ENCODE measurements around the gene SYNE4. TPM values are rescaled to one million over a fixed set of nuclear protein-coding genes. Genes with fewer than 3 reads are reported as not detected.
"Not testable (repeated sequence)": the region's sequence is repeated elsewhere in the genome, so short reads cannot be mapped to it uniquely, and the experiment has no call there.

The SYNE4 gene
- total and polyA plus RNA-seq, 4 experiments from 2014 or later: 0.25 to 5.0 (median 4.8) TPM; not detected in 1

GRCh38 chr19:36047835-36048234 lies 39.2 kb upstream of the SYNE4 start:
- POLR2A ChIA-PET (ENCODE audit: partially characterized antibody): no interaction called here
- no peaks in the 10 kb centered on the region for H3K27me3 ChIP-seq (ENCODE audit: insufficient read depth, low read length)
- H3K9me3 ChIP-seq (ENCODE audit: control insufficient read depth in 1 of 2, low read length in 2 of 2): no peaks in the 10 kb centered on the region
- no peak overlapping the region for H3K4me3 ChIP-seq (ENCODE audit: low read length in 2 of 2)
- H3K36me3 ChIP-seq (ENCODE audit: insufficient read depth, low read length): peaks cover 4% of the 10 kb centered on the region
- H3K27me3 Mint-ChIP-seq: no peaks in the 10 kb centered on the region
- peaks cover 4 to 18% (median 11%) of the 10 kb centered on the region in 4 donors for H3K4me1 Mint-ChIP-seq
- H3K27ac Mint-ChIP-seq: no peak overlapping the region
- no peaks in the 10 kb centered on the region for H3K4me1 ChIP-seq (ENCODE audit: insufficient read depth, low read length)
- H3K4me3 Mint-ChIP-seq: no peak overlapping the region
- no peak overlapping the region for H3K27ac ChIP-seq (ENCODE audit: low read depth, low read length)
- no peak for DNase-seq
- intact Hi-C loops (cut with micrococcal nuclease): no loop called here
- CTCF ChIA-PET (ENCODE audit: partially characterized antibody): no interaction called here
- H3K9me3 Mint-ChIP-seq: no peaks in the 10 kb centered on the region
- H3K36me3 Mint-ChIP-seq: peaks cover 3 to 14% of the 10 kb centered on the region in 2 donors

GRCh38 chr19:36046443-36047050 lies 37.9 kb upstream of the SYNE4 start:
- Histone ChIP-seq H3K36me3 (ENCODE audit: insufficient read depth, low read length) (peaks cover 4% of the 10 kb centered on the region), H3K4me3 (ENCODE audit: low read length in 2 of 2) (no peak overlapping the region), H3K4me1 (ENCODE audit: insufficient read depth, low read length) (no peaks in the 10 kb centered on the region), H3K27ac (ENCODE audit: low read depth, low read length) (no peak overlapping the region), H3K27me3 (ENCODE audit: insufficient read depth, low read length) (no peaks in the 10 kb centered on the region), H3K9me3 (ENCODE audit: control insufficient read depth in 1 of 2, low read length in 2 of 2) (no peaks in the 10 kb centered on the region)
- H3K27ac Mint-ChIP-seq: no peak overlapping the region
- CTCF ChIA-PET (ENCODE audit: partially characterized antibody): no interaction called here
- peaks cover 5 to 13% (median 11%) of the 10 kb centered on the region in 4 donors for H3K4me1 Mint-ChIP-seq
- POLR2A ChIA-PET (ENCODE audit: partially characterized antibody): no interaction called here
- intact Hi-C loops (cut with micrococcal nuclease): no loop called here
- no peaks in the 10 kb centered on the region for H3K27me3 Mint-ChIP-seq
- DNase-seq: no peak
- H3K9me3 Mint-ChIP-seq: no peaks in the 10 kb centered on the region
- no peak overlapping the region for H3K4me3 Mint-ChIP-seq
- H3K36me3 Mint-ChIP-seq: peaks cover 3 to 14% of the 10 kb centered on the region in 2 donors

GRCh38 chr19:36043952-36044351 lies 35.3 kb upstream of the SYNE4 start:
- no peaks in the 10 kb centered on the region for H3K4me1 ChIP-seq (ENCODE audit: insufficient read depth, low read length)
- H3K36me3 ChIP-seq (ENCODE audit: insufficient read depth, low read length): no peaks in the 10 kb centered on the region
- Mint-ChIP-seq H3K4me3 (no peak overlapping the region), H3K27me3 (no peaks in the 10 kb centered on the region), H3K9me3 (no peaks in the 10 kb centered on the region), H3K4me1 (peaks cover 0 to 9% (median 5%) of the 10 kb centered on the region in 4 donors), H3K36me3 (peaks cover 10 to 18% of the 10 kb centered on the region in 2 donors), H3K27ac (peak overlapping the region in 1 of 7 donors; percentile 65)
- no peak overlapping the region for H3K27ac ChIP-seq (ENCODE audit: low read depth, low read length)
- CTCF ChIA-PET (ENCODE audit: partially characterized antibody): no interaction called here
- POLR2A ChIA-PET (ENCODE audit: partially characterized antibody): interaction anchor here (1.4 kb wide), 1 partner anchor 10 kb away, joined by 5 read pairs; no protein-coding TSS in a partner anchor
- H3K9me3 ChIP-seq (ENCODE audit: control insufficient read depth in 1 of 2, low read length in 2 of 2): no peaks in the 10 kb centered on the region
- no peak overlapping the region for H3K4me3 ChIP-seq (ENCODE audit: low read length in 2 of 2)
- no peak for DNase-seq
- H3K27me3 ChIP-seq (ENCODE audit: insufficient read depth, low read length): no peaks in the 10 kb centered on the region
- intact Hi-C loops (cut with micrococcal nuclease): no loop called here

GRCh38 chr19:36041831-36042230 lies 33.2 kb upstream of the SYNE4 start:
- Histone ChIP-seq H3K9me3 (ENCODE audit: control insufficient read depth in 1 of 2, low read length in 2 of 2) (no peaks in the 10 kb centered on the region), H3K4me1 (ENCODE audit: insufficient read depth, low read length) (peaks cover 8% of the 10 kb centered on the region), H3K27me3 (ENCODE audit: insufficient read depth, low read length) (no peaks in the 10 kb centered on the region), H3K36me3 (ENCODE audit: insufficient read depth, low read length) (no peaks in the 10 kb centered on the region), H3K4me3 (ENCODE audit: low read length in 2 of 2) (no peak overlapping the region), H3K27ac (ENCODE audit: low read depth, low read length) (no peak overlapping the region)
- no peak overlapping the region for H3K4me3 Mint-ChIP-seq
- no peak overlapping the region for H3K27ac Mint-ChIP-seq
- ChIA-PET CTCF (ENCODE audit: partially characterized antibody) (no interaction called here), POLR2A (ENCODE audit: partially characterized antibody) (interaction anchor here (0.7 kb wide), 1 partner anchor 12 kb away, joined by 3 read pairs; the partner anchor contains the start of genes THAP8 and WDR62)
- H3K27me3 Mint-ChIP-seq: no peaks in the 10 kb centered on the region
- H3K36me3 Mint-ChIP-seq: peaks cover 12 to 18% of the 10 kb centered on the region in 2 donors
- H3K4me1 Mint-ChIP-seq: peaks cover 8 to 16% (median 10%) of the 10 kb centered on the region in 4 donors
- no peak for DNase-seq
- intact Hi-C loops (cut with micrococcal nuclease): no loop called here
- H3K9me3 Mint-ChIP-seq: no peaks in the 10 kb centered on the region

GRCh38 chr19:36041092-36041491 lies 32.5 kb upstream of the SYNE4 start:
- POLR2A ChIA-PET (ENCODE audit: partially characterized antibody); H3K36me3 ChIP-seq (ENCODE audit: insufficient read depth, low read length); H3K27ac ChIP-seq (ENCODE audit: low read depth, low read length); H3K4me3 ChIP-seq (ENCODE audit: low read length in 2 of 2); CTCF ChIA-PET (ENCODE audit: partially characterized antibody); H3K27me3 Mint-ChIP-seq; H3K4me3 Mint-ChIP-seq; DNase-seq; H3K9me3 Mint-ChIP-seq; H3K27me3 ChIP-seq (ENCODE audit: insufficient read depth, low read length); H3K9me3 ChIP-seq (ENCODE audit: control insufficient read depth in 1 of 2, low read length in 2 of 2); intact Hi-C loops (cut with micrococcal nuclease): not testable (repeated sequence)
- Mint-ChIP-seq H3K36me3 (peaks cover 10 to 15% of the 10 kb centered on the region in 2 donors), H3K4me1 (peaks cover 12 to 20% (median 15%) of the 10 kb centered on the region in 4 donors), H3K27ac (peak overlapping the region in 4 of 7 donors; percentile 1 to 57 (median 26))
- H3K4me1 ChIP-seq (ENCODE audit: insufficient read depth, low read length): peaks cover 16% of the 10 kb centered on the region

GRCh38 chr19:36040495-36040894 lies 31.9 kb upstream of the SYNE4 start:
- peaks cover 13 to 26% (median 20%) of the 10 kb centered on the region in 4 donors for H3K4me1 Mint-ChIP-seq
- peaks cover 22% of the 10 kb centered on the region for H3K4me1 ChIP-seq (ENCODE audit: insufficient read depth, low read length)
- intact Hi-C loops (cut with micrococcal nuclease): no loop called here
- H3K4me3 ChIP-seq (ENCODE audit: low read length in 2 of 2): no peak overlapping the region
- H3K9me3 Mint-ChIP-seq: no peaks in the 10 kb centered on the region
- no peak overlapping the region for H3K27ac ChIP-seq (ENCODE audit: low read depth, low read length)
- DNase-seq: no peak
- peak overlapping the region in 1 of 7 donors; percentile 29 for H3K27ac Mint-ChIP-seq
- no peaks in the 10 kb centered on the region for H3K36me3 ChIP-seq (ENCODE audit: insufficient read depth, low read length)
- H3K9me3 ChIP-seq (ENCODE audit: control insufficient read depth in 1 of 2, low read length in 2 of 2): no peaks in the 10 kb centered on the region
- ChIA-PET POLR2A (ENCODE audit: partially characterized antibody) (no interaction called here), CTCF (ENCODE audit: partially characterized antibody) (no interaction called here)
- H3K27me3 ChIP-seq (ENCODE audit: insufficient read depth, low read length): no peaks in the 10 kb centered on the region
- H3K4me3 Mint-ChIP-seq: no peak overlapping the region
- no peaks in the 10 kb centered on the region for H3K27me3 Mint-ChIP-seq
- H3K36me3 Mint-ChIP-seq: peaks cover 12 to 13% of the 10 kb centered on the region in 2 donors

DNA sequence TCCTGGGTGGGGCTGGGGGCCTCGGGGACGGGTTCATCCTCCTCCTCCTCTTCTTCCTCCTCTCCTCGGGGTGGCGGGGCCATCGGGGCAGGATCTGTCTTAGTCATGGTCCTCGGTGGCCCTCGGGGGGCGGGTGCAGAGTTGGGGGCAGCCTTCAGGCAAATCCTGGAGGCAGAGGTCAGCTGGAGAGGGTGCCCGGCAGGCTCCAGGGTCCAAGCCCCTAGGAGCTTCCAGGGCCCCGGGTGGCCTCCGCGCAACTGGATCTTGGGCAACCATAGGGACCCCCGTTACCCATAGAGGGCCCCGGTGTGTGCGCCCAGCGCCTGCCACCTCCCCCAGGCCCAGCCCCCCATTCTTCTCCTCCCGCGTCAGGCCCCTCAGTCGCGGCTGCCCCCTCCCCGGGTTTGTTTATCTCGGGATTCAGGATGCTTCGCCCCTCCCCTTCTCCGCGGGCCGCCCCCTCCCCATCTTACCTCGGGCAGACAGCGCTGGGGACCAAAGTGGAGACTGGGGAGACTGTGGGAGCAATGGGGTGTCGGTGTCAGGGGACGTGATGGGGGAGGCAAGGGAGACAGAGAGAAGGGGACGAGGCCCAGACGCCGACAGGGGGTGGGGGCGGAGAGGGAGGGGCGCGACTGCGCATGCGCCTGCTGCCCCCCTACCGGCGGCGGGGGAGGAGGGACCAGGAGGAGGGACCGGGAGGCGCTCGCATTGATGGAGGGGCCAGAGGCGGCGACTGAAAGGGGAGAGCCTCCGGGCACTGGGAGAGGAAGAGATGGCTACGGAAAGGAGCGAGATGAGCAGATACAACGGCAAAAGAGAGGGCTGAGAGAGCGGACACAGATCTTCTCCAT lies 23.9 kb upstream of the SYNE4 start, which contains the start of gene CLIP3:
TSS of gene CLIP3 (minus strand) at position 623 of the 854 bp plus-strand sequence. CDS start at position 107, 516 bp downstream.
- Mint-ChIP-seq H3K27ac (peak within 1 kb of the TSS in 5 of 7 donors; percentile 17 to 88 (median 42)), H3K36me3 (peaks cover 13 to 25% of the 10 kb centered on the region in 2 donors), H3K27me3 (peaks cover 0 to 2% of the 10 kb centered on the region in 2 donors), H3K9me3 (no peaks in the 10 kb centered on the region), H3K4me3 (peak within 1 kb of the TSS; percentile 12 to 75 (median 60)), H3K4me1 (peaks cover 21 to 47% (median 36%) of the 10 kb centered on the region in 4 donors)
- CTCF ChIA-PET (ENCODE audit: partially characterized antibody): no interaction called here
- Histone ChIP-seq H3K9me3 (ENCODE audit: control insufficient read depth in 1 of 2, low read length in 2 of 2) (no peaks in the 10 kb centered on the region), H3K27ac (ENCODE audit: low read depth, low read length) (no peak within 1 kb of the TSS), H3K4me1 (ENCODE audit: insufficient read depth, low read length) (peaks cover 29% of the 10 kb centered on the region), H3K36me3 (ENCODE audit: insufficient read depth, low read length) (no peaks in the 10 kb centered on the region), H3K4me3 (ENCODE audit: low read length in 2 of 2) (no peak within 1 kb of the TSS), H3K27me3 (ENCODE audit: insufficient read depth, low read length) (no peaks in the 10 kb centered on the region)
- POLR2A ChIA-PET (ENCODE audit: partially characterized antibody): no interaction called here
- intact Hi-C loops (cut with micrococcal nuclease): no loop called here
- DNase-seq: peak in 2 of 5 donors; percentile 10 to 44
